HG03039 (cell line): Measurements from ENCODE around the gene UBAC1.
"Not testable (repeated sequence)": the region's sequence is repeated elsewhere in the genome, so short reads cannot be mapped to it uniquely, and the experiment has no call there.

ENCODE experiments used
- ATAC-seq: cut with Tn5 transposase; IDR thresholded peaks from one replicate; pipeline ENCODE4 v1.9.1; 2021; ENCODE audit warnings: mild to moderate bottlenecking, moderate library complexity; ENCODE audit not compliant: unreplicated experiment

UBAC1 gene

GRCh38 chr9:135944444-135945252, 16.5 kb downstream of the UBAC1 start:
- ATAC-seq, result no peak

- ATAC-seq, result not testable (repeated sequence)
Measured at GRCh38 chr9:135943604-135944003, 17.6 kb downstream of the UBAC1 start.

GRCh38 chr9:135941288-135941995, 19.7 kb downstream of the UBAC1 start:
- no peak for ATAC-seq

- no peak for ATAC-seq
Measured at GRCh38 chr9:135939351-135940265, 21.6 kb downstream of the UBAC1 start.

DNA sequence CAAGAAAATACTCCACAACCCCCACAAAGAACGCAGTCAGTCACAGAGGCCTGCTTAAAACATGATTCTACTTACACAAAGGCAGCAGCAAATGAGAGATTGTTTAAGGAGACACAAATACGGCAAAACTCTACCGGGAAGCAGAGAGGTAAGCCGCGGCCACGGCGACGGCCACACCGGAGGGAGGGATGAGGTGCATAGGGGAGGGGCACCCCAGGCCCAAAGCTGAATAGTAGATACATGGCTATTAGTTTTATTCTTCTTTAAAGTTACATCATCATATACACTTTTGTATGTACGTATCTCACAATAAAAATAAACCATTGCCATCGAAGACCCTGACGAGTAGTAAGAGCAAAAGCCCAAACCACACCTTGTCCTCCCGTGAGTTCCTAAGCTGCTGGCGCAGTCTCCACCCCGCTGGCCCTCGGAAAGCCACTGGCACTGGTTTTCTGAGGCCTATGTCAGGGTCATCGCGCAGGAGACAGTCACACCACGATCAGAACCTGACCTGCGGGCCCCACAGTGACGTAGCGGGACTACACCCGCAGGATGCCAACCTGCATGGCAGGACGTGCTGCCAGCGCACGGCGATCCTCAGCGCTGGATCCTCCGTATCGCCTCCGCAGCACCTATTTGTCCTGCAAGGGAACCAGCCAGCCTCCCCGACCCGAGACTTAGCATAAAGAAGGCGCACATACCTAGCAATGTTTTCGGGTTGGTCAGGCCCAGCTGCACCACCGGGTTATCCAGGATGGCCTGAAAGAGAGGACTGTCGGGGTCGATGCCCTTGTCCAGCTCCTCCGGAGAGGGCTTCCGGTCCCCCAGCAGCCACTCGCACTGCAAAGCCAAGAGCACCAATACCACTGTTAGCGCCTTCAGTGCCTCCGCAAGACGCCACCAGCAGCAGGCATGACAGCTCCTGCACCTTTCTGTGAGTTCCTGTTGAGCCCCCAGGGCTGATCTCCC, 23.4 kb downstream of the UBAC1 start:
- no peak for ATAC-seq

GRCh38 chr9:135933114-135933513, 28.1 kb downstream of the UBAC1 start:
- no peak for ATAC-seq

DNA sequence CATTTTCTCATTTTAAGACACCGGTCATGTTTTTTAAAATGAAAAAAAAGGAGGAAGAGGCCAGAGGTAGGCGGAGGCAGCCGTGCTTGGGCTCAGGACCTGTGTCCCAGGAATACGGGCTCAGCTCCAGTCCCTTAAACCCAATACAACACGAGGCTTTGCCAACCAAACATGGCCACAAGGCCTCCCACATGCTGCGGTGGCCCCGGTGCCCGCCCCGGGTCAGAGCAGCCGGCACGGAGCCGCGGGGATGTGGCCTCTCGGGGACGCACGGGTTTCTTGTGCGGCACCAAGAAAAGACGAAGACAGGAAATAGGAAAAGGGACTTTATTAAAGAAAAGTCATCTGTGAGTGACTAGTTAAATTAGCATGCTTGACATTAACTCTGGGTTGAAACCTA, 28.5 kb downstream of the UBAC1 start:
- no peak for ATAC-seq

DNA sequence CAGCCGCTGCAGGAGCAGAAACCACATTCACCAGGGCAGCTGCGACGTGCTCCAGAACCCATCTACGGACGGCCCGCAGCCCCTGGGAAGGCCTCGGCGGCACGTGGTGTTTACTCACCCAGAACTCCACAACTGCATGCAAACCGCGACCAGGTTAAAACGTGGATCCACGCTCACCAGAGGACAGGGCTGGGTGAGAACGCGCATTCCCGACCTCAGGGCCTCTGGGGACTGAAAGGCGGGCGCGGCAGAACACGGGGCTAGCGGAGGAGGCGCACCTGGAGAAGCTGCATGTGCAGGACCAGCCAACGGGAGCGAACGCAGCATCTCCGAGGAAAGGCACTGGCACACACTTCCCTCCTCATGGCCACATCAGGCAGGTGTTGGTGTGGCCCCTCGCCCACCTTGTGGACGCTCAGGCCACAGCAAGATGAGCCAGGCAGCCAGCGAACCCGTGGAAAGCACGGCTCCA, 29.8 kb downstream of the UBAC1 start:
- no peak for ATAC-seq

DNA sequence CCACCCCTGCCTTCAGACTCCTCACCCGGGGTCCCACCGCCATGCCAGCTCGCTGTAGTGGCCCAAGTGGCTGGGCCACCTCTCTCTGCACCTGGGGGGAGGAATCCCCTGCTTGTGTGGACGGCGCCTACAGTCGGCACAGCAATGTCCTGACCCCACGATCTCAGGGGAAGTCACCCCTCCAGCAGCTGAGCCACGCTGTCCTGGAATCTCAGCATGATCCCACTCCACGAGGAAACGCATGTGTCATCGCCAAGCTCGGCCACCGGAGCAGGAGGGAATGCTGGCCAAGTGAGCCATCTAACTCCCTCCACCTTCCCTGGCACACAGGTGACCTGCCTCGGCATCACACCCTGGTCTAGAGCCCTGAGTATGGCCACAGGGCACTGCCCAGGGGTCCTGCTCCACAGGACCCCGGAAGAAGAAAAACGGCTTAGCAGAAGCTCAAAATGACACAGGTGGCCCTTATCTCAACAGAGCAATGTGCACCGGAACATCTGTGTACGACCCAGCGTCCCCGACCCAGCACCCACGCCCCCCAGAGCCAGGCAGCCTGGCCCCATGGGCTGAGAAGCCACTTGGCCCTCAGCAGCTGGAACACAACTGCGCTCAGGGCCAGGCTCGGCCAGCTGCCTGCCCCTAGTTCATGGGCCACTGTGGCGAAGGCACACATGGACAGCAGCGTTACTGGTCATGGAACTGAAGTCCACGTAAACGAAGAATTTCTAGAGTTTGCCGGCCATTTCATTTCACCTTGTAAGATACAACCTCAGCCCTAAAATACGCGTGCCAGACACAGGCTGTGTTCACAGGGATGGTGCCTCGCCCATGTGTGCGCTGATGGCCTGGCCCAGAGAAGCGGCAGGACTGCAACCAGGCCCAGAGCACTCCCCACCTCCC, 30.5 kb downstream of the UBAC1 start:
- no peak for ATAC-seq

- ATAC-seq, result no peak
Measured at GRCh38 chr9:135929656-135930445, 31.3 kb downstream of the UBAC1 start.

DNA sequence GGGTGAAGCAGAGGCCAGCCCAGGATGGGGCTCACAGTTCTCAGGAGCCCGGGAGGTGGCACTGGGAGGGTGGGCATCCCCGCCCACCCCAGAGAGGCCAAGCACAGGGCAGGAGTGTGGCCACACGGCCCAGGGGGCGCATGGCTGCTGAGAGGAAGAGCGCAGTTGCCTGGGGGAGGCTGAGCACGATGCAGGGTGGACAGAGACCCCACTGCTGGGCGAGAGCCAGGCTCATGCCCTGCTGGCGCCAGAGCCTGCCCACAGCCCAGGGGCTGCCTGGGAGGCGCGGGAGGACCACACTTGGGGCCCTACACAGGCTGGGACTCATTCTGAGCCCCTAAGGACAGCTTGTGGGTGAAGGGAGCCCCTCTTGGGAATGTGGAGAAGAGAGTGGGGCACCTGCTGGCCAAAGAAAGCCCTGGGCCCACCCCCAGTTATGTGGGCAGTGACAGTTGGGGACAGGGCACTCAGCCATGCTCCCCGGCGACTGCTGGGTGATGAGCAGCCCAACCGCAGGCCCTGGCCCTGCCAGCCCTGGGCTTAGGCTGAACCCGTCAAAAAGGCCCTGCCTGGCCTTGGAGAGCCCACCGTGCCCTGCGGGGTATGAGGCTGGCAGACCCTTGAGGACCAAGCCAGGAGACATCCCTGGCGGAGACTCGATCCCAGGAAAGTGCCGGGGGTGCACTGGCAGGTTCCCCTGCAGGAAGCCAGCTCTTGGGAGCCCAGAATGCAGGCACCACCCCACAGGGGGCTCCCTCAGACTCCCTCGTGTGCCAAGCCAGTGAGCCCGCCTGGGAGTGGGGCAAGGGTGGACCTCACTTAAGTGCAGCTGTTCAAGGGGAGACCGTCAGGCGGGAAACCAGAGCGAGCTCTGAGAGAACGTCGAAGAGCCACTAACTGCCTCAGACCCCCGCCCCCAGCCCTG, 32.2 kb downstream of the UBAC1 start:
- ATAC-seq, result no peak

DNA sequence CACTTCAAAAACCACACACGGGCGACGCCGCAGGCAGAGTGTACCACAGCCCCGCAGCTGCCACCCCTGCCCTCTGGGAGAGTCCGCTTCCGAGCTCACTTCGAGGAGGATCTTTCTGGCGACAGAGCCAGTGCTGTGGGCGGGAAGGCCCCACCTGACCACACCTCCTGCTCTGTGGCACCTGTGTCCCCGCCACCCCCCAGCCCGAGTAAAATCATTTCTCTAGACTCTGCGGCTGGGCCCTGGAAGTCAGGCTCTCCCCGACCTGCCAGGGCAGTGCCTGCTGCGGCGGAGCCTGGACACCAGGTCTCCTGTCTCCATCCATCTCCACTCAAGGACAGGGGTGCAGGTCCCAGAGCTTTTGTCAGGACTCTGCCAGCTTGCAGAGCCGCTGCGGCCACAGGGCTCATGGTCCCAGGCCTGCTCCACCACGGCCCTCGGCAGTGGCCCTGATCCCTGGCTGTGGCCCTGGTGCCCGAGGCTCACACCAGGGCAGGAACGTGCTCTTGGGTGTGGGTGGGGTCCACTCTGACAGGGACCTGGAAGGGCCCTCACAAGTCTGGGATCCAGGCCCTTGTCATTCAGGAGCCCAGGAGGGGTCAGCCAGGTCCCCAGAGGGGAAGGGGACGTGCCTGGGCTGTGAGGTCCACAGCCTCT, 33.0 kb downstream of the UBAC1 start:
- ATAC-seq, result no peak

- no peak for ATAC-seq
Measured at GRCh38 chr9:135927195-135928013, 33.8 kb downstream of the UBAC1 start.

- ATAC-seq, result no peak
Measured at GRCh38 chr9:135926402-135927194, 34.6 kb downstream of the UBAC1 start.
